ENCODE data around the gene SASS6. TPM values are rescaled to one million over a fixed set of nuclear protein-coding genes. Genes with fewer than 3 reads are reported as not detected.

SASS6 gene
- total RNA-seq, 1 experiment from 2014 or later = 9.0 TPM

DNA sequence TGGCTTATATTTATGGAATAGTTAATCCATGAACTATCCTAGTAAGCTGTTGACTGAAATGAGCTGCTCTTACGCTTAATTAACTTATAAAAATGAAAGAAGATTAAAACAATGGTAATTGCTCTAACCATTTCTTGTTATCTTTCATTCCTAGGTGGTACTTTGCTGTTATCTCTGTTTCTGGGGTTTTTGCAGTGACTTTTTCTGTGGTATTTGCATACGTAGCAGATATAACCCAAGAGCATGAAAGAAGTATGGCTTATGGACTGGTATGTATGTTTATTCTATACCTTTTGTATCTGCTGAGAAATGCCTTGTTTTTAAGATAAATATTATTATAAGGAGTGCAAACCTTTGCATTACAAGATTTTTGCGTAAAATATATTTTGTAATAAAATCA lies 71.0 kb downstream of the SASS6 start:
- intact Hi-C loops (cut with micrococcal nuclease) = no loop called here
- Histone ChIP-seq H3K27ac (ENCODE audit: low read length) (no peak overlapping the region), H3K9me2 (replicated peaks; ENCODE audit: low read length) (no peaks in the 10 kb centered on the region), H3K36me3 (ENCODE audit: low read depth, low read length) (peaks cover 42% of the 10 kb centered on the region), H4K20me1 (ENCODE audit: low read length) (no peaks in the 10 kb centered on the region), H3K4me1 (ENCODE audit: insufficient read depth, low read length) (no peaks in the 10 kb centered on the region), H2AFZ (ENCODE audit: low read length) (no peak overlapping the region), H3K4me3 (ENCODE audit: low read length) (no peak overlapping the region), H3K4me2 (ENCODE audit: low read length) (no peak overlapping the region), H3K9me3 (ENCODE audit: low read length) (no peaks in the 10 kb centered on the region), H3K9ac (ENCODE audit: low read length) (no peak overlapping the region), H3K79me2 (ENCODE audit: low read length) (no peaks in the 10 kb centered on the region; the same call in 1 of the 2 replicates), H3F3A (ENCODE audit: low read length, unreplicated experiment) (no peaks in the 10 kb centered on the region), H3K27me3 (ENCODE audit: low read length) (no peaks in the 10 kb centered on the region)
- POLR2A ChIA-PET (ENCODE audit: unreplicated experiment) = no interaction called here
- CTCF ChIA-PET = no interaction called here
- no peak for DNase-seq
- ATAC-seq = no peak
- no TSS peak for BruUV-seq (replicated peaks)
- TF ChIP-seq, protein P1, sequence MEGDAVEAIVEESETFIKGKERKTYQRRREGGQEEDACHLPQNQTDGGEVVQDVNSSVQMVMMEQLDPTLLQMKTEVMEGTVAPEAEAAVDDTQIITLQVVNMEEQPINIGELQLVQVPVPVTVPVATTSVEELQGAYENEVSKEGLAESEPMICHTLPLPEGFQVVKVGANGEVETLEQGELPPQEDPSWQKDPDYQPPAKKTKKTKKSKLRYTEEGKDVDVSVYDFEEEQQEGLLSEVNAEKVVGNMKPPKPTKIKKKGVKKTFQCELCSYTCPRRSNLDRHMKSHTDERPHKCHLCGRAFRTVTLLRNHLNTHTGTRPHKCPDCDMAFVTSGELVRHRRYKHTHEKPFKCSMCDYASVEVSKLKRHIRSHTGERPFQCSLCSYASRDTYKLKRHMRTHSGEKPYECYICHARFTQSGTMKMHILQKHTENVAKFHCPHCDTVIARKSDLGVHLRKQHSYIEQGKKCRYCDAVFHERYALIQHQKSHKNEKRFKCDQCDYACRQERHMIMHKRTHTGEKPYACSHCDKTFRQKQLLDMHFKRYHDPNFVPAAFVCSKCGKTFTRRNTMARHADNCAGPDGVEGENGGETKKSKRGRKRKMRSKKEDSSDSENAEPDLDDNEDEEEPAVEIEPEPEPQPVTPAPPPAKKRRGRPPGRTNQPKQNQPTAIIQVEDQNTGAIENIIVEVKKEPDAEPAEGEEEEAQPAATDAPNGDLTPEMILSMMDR (conservative IDR thresholded peaks at IDR 0.05; ENCODE audit: low read depth, low read length) = no peak
- TF ChIP-seq EZH2phosphoT487 (IDR thresholded peaks at IDR 0.05; ENCODE audit: borderline replicate concordance, low read length) (no peak), EZH2 (IDR thresholded peaks at IDR 0.05; ENCODE audit: low read length, unreplicated experiment) (no peak)

GRCh38 chr1:100053727-100054126 lies 79.0 kb downstream of the SASS6 start:
- ChIA-PET CTCF (no interaction called here), POLR2A (ENCODE audit: unreplicated experiment) (no interaction called here)
- Histone ChIP-seq H3K27me3 (ENCODE audit: low read length) (no peaks in the 10 kb centered on the region), H3K9ac (ENCODE audit: low read length) (no peak overlapping the region), H3K36me3 (ENCODE audit: low read depth, low read length) (peaks cover 11% of the 10 kb centered on the region), H3F3A (ENCODE audit: low read length, unreplicated experiment) (no peaks in the 10 kb centered on the region), H3K27ac (ENCODE audit: low read length) (no peak overlapping the region), H3K9me2 (replicated peaks; ENCODE audit: low read length) (no peaks in the 10 kb centered on the region), H3K4me2 (ENCODE audit: low read length) (no peak overlapping the region), H3K79me2 (ENCODE audit: low read length) (peaks cover 43% of the 10 kb centered on the region), H3K9me3 (ENCODE audit: low read length) (no peaks in the 10 kb centered on the region), H4K20me1 (ENCODE audit: low read length) (no peaks in the 10 kb centered on the region; the same call in 1 of the 2 replicates), H3K4me1 (ENCODE audit: insufficient read depth, low read length) (no peaks in the 10 kb centered on the region), H2AFZ (ENCODE audit: low read length) (no peak overlapping the region), H3K4me3 (ENCODE audit: low read length) (no peak overlapping the region)
- ATAC-seq (no peak), DNase-seq (no peak)
- no TSS peak for BruUV-seq (replicated peaks)
- intact Hi-C loops (cut with micrococcal nuclease) = no loop called here
- no peak for TF ChIP-seq EZH2 (IDR thresholded peaks at IDR 0.05; ENCODE audit: low read length, unreplicated experiment)
- no peak for TF ChIP-seq EZH2phosphoT487 (IDR thresholded peaks at IDR 0.05; ENCODE audit: borderline replicate concordance, low read length)
- TF ChIP-seq, protein P1 (conservative IDR thresholded peaks at IDR 0.05; ENCODE audit: low read depth, low read length) = no peak

GRCh38 chr1:100053119-100053518 lies 79.6 kb downstream of the SASS6 start:
- H3K36me3 ChIP-seq (ENCODE audit: low read depth, low read length) = peaks cover 8% of the 10 kb centered on the region
- H2AFZ ChIP-seq (ENCODE audit: low read length) = no peak overlapping the region
- ChIA-PET CTCF (no interaction called here), POLR2A (ENCODE audit: unreplicated experiment) (no interaction called here)
- peaks cover 49% of the 10 kb centered on the region for H3K79me2 ChIP-seq (ENCODE audit: low read length)
- no peak for DNase-seq
- TF ChIP-seq EZH2 (IDR thresholded peaks at IDR 0.05; ENCODE audit: low read length, unreplicated experiment) = no peak
- TF ChIP-seq, protein P1 (conservative IDR thresholded peaks at IDR 0.05; ENCODE audit: low read depth, low read length) = no peak
- TF ChIP-seq EZH2phosphoT487 (IDR thresholded peaks at IDR 0.05; ENCODE audit: borderline replicate concordance, low read length) = no peak
- no peak overlapping the region for H3K9ac ChIP-seq (ENCODE audit: low read length)
- intact Hi-C loops (cut with micrococcal nuclease) = no loop called here
- no peak overlapping the region for H3K4me3 ChIP-seq (ENCODE audit: low read length)
- H3K27me3 ChIP-seq (ENCODE audit: low read length) = no peaks in the 10 kb centered on the region
- no peak overlapping the region for H3K27ac ChIP-seq (ENCODE audit: low read length)
- H3K4me1 ChIP-seq (ENCODE audit: insufficient read depth, low read length) = no peaks in the 10 kb centered on the region
- no peaks in the 10 kb centered on the region for H3K9me3 ChIP-seq (ENCODE audit: low read length)
- no peak overlapping the region for H3K4me2 ChIP-seq (ENCODE audit: low read length)
- no peak for ATAC-seq
- no peaks in the 10 kb centered on the region; the same call in 1 of the 2 replicates for H4K20me1 ChIP-seq (ENCODE audit: low read length)
- no peaks in the 10 kb centered on the region for H3F3A ChIP-seq (ENCODE audit: low read length, unreplicated experiment)
- BruUV-seq (replicated peaks) = no TSS peak
- no peaks in the 10 kb centered on the region for H3K9me2 ChIP-seq (replicated peaks; ENCODE audit: low read length)
